Amniotic epithelial cell (primary cell): ENCODE measurements around the gene MOV10.
"Not testable (repeated sequence)": the region's sequence is repeated elsewhere in the genome, so short reads cannot be mapped to it uniquely, and the experiment has no call there.

Experiments used
- DNase-seq: peaks from one replicate; pipeline ENCODE4 v3.0.0-alpha.2; 2010; ENCODE audit warnings: low read depth

Gene MOV10, protein sequence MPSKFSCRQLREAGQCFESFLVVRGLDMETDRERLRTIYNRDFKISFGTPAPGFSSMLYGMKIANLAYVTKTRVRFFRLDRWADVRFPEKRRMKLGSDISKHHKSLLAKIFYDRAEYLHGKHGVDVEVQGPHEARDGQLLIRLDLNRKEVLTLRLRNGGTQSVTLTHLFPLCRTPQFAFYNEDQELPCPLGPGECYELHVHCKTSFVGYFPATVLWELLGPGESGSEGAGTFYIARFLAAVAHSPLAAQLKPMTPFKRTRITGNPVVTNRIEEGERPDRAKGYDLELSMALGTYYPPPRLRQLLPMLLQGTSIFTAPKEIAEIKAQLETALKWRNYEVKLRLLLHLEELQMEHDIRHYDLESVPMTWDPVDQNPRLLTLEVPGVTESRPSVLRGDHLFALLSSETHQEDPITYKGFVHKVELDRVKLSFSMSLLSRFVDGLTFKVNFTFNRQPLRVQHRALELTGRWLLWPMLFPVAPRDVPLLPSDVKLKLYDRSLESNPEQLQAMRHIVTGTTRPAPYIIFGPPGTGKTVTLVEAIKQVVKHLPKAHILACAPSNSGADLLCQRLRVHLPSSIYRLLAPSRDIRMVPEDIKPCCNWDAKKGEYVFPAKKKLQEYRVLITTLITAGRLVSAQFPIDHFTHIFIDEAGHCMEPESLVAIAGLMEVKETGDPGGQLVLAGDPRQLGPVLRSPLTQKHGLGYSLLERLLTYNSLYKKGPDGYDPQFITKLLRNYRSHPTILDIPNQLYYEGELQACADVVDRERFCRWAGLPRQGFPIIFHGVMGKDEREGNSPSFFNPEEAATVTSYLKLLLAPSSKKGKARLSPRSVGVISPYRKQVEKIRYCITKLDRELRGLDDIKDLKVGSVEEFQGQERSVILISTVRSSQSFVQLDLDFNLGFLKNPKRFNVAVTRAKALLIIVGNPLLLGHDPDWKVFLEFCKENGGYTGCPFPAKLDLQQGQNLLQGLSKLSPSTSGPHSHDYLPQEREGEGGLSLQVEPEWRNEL

DNA sequence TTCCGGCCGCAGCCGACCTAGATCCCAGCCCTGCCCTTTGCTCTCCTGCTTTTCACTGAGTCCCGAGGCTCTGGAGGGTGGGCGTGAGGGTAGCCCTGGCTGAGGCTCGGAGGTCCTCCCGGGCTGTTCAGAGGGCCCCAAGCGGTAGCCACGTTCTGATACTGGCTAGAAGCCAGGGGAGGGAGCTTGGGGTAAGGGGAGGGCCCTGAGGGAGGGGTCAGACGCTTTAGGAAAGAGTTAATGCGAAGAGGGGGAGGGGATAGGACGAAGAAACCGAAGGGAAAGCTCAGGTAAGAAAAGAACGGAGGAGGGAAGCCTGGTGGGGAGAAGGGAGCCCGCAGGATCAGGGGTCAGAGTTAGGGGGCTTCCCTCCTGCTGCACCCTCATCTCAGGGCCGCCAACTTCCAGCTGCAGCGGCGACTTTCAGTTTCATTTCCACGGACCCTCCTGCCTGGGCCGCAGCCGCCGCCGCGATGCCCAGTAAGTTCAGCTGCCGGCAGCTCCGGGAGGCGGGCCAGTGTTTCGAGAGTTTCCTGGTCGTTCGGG is at the start of gene MOV10:
Gene MOV10, plus strand, starts transcription at position 220 of the 546 bp plus-strand sequence. Its CDS starts 254 bp downstream, at position 474.
- DNase-seq, result peak; percentile 69

DNA sequence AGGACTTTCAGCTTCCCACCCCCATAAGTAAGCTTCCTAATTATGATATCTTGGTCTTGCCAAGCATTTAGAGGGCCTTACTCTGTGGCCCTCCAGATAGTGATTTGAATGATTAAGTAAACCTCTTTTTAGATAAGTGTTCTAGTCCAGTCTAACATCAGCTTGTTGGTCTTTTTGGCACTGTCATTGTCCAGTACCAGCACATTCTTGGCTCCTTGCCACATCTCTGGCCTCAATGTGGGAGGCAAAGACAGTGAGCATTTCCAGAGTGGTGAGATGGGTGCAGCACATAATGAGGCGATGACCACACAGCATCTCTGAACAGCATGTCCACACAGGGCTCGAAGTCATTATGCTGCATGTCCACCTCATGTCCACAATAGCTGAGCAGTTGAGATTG is 48.8 kb upstream of the MOV10 start:
- peak; percentile 81 for DNase-seq

DNA sequence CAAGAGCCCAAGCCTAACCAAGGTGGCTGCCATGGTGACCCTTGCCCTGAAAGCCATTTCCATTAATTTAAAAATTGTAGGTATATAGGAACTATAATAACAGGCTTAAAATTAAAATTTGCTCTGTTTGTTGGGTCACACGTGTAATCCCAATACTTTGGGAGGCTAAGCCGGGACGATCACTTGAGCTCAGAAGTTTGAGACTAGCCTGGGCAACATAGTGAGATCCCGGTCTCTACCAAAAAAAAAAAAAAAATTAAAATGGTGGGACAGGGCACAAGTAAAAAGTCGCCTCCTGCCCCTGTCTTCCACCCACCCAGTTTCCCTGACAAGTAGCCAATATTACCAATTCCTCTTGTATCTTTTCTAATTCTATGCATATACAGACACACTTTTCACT is 48.3 kb upstream of the MOV10 start:
- no peak for DNase-seq

DNA sequence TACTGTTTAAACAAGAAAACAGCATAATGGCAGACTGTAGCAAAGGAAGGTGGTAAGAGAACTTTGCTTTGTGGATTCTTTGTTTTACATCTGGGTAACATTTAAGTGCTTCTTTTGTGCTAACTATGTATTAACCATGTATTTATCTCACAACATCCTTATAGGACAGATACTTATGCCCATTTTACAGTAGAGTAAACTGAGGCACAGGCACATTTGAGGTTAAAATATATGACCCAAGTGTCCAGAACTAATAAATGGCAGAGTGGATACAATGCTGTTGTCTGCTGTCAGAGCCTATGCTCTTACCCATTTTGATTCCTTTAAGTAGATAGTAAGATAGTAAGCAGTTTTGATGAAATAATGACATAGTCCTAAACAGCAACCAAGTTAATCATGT is 47.6 kb upstream of the MOV10 start:
- no peak for DNase-seq

DNA sequence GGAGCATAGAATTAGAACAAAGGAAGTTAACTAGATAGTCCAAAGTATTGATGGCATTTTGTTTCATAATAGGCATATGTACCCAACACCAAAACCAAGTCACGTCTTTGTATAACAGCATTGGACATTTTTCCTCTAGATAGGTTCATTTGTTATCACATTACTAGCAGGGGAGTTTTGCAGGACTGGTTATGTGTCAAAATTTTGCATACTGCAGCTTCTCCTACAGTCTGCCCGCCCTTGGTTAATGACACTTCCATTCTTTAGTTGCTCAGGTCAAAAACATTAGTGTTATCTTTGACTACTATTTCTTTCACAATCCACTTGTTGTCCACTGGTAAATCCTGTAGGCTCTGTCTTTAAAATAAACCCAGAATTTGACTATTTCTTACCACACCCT is 45.9 kb upstream of the MOV10 start:
- peak; percentile 24 for DNase-seq

DNA sequence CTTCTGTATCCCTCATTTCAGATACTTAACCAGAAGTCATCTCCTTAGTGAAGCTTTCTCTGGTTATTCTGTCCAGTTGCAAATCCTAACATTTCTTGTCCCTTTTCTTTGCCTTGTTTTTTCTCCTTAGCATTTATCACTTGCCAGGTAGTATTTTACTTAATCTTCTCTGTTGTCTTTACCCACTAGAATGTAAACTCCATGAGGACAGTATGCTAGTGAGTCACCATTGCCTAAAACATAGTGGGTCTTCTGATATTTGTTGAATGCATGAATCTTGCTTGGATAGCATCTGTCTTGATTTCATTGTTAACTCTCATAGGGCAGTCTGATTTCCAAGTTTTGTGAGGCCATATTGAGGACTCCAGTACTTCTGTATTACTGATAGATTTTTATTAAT is 45.2 kb upstream of the MOV10 start:
- no peak for DNase-seq

DNA sequence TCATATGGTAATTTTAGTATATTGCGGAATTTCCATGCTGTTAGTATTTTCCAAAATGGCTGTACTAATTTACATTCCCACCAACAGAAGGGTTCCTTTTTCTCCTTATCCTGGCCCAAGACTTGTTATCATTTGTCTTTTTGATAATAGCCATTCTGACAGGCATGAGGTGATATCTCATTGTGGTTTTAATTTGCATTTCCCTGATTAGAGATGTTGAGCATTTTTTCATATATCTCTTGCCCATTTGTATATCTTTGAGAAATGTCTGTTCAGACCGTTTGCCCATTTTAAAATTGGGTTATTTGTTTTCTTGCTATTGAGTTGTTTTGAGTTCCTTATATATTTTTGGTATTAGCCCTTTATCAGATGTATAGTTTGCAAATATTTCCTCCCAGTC is 40.8 kb upstream of the MOV10 start:
- DNase-seq, result peak; percentile 47

DNA sequence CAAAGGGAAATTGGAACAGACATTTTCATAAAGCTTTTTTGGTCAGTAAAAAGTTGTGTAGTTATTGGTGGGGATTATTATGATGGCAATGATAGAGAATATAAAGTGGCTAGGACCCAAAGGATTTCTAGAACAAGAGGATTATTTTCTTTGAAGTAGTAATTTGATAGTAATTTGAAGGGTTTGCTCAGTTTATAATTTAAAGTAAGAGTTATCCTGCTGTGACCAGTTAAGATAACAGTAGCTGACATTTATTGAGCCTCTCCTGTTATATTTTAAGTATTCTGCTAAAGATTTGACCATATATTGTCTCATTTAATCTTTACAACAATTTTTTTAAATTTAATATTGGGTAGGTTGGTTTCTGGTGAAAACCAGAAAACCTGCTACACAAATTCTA is 40.1 kb upstream of the MOV10 start:
- DNase-seq, result no peak

DNA sequence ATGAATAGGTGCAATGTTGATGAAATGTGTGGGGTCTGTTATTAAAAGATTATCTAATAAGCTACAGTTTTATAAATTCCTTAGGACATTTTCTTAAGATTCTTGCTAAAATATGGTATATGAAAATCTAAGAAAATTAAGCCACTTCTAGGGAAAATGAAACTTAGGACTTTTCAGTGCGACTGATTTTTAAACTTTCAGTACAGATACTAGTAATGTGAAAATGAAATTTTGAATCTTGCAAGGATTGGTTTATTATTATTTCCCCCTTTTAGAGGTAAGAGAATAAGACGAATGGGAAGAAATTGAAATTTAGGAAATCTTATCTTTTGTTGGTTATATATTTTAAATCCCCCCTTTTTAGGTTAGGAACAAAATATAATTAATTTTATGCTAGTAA is 38.4 kb upstream of the MOV10 start:
- no peak for DNase-seq

DNA sequence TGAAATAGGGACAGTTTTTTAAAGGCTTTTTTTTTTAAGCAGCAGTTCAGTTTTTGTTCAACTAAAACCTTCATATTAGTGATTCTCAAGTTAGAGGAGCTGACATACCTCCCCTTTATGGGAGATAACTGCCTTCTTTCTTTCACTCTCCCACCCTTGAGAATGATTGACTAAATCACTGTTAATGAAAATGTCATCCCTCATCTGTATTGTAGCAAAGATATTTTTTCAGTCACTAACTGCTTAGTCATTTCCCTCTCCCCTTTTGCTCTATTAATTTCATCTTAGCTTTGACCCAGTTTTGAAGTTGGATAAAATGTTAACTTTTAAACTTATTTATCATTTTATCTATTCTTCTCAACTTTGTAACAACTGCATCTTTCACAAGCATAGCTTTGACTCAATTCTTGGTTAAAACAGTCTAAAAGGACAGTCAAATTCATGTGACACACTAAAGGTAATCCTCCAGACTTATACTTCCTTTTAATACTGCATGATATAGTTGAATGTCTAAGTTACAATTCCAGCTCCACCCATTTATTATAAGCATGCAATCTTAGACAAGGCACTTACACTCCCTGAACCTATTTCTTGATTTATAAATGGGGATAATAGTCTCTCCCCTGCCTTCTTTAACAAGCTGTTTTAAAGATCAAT is 37.7 kb upstream of the MOV10 start:
- peak; percentile 5 for DNase-seq

DNA sequence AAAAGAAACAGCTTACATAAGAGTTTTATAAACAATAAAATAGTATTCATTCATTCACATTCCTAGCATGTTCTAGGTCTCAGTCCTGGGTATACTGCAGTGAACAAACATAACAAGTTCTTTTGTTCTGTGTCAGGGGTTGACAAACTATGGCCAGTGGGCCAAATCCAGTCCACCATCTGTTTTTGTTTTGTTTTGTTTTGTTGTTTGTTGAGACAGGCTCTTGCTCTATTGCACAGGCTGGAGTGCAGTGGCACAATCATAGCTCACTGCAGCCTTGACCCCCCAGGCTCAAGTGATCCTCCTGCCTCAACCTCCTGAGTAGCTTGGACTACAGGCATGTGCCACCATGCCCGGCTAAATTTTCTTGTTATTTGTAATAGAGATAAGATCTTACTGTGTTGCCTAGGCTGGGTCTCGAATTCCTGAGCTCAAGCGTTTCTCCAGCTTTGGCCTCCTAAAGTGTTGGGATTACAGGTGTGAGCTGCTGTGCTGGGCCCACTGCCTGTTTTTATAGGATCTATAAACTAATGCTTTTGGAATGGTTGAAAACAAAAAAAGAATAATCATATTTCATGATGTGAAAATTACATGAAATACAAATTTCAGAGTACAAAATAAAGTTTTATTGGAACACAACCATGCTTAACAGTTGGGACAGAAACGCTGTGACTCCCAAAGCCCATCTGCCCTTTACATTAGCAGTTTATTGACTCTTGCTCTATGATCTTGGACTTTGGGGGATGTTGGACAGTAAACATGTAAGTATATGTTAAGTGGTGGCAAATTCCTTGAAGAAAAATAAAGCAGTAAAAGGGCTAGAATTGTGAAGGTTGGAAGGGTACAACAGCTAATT is 37.0 kb upstream of the MOV10 start:
- DNase-seq, result peak; percentile 38

DNA sequence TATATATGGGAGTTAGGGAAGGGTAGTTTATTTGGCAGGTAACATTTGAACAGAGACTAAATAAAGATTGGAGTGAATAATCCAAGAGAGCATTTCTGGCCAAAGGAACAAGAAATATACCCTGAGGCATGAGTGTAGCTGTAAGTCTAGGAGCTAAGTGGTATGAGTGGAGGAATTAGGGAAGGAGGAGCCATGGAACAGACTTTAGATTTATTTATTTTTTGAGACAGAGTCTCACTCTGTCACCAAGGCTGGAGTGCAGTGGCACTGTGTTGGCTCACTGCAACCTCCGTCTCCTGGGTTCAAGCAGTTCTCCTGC is 36.4 kb upstream of the MOV10 start:
- no peak for DNase-seq

DNA sequence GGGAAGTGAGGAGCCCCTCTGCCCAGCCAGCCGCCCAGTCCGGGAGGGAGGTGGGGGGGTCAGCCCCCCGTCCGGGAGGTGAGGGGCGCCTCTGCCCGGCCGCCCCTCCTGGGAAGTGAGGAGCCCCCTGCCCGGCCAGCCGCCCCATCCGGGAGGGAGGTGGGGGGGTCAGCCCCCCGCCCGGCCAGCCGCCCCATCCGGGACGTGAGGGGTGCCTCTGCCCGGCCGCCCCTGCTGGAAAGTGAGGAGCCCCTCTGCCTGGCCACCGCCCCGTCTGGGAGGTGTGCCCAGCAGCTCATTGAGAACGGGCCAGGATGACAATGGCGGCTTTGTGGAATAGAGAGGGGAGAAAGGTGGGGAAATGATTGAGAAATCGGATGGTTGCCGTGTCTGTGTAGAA is 34.0 kb upstream of the MOV10 start:
- not testable (repeated sequence) for DNase-seq

DNA sequence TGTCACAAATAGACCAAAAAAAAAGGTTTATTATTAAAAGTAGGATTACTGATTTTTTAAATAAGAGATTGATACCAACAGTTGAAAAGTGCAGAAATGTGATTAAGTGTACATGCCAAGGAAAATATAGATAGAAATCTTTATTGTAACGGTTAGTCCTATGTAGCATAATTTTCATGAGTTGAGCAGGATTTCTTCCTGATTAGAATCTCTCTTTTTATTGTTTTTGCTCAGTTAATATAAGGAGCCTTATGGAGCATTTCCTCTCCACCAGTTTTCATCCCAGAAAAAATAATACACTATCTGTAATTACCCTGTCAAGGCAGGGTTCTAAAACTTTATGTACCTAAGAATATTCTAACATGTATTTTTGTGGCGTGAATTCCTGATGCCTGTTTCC is 31.4 kb upstream of the MOV10 start:
- no peak for DNase-seq

DNA sequence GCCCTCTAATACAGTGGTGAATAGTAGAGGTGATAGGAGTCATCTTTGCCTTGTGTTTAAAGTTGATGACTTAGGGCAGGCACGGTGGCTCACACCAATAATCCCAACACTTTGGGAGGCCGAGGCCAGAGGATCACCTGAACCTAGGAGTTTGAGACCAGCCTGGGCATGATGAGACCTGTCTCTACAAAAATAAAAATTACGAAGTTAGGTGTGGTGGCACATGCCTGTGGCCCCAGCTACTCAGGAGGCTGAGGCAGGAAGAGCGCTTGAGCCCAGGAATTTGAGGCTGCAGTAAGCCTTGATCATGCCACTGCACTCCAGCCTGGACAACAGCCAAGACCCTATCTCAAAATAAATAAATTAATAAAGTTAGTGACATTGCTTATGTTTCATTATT is 28.2 kb upstream of the MOV10 start:
- no peak for DNase-seq

DNA sequence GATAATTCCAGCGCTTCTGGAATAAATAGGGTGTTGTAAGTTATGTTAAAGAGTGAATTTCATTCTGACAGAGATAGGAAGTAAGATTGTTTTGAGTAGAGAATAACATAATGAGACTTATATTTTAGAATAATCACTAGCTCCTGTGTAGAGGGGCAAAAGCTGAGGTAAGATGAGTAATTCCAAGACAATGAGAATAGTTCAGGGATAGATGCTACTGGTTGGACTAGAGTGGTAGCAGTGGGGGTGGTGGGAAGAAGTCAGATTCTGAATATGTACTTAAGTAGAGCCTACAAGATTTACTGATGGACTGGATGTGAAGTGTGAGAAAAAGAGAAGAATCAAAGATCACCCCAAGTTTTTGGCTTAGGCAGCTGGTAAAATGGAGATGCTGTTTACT is 23.3 kb upstream of the MOV10 start:
- no peak for DNase-seq

DNA sequence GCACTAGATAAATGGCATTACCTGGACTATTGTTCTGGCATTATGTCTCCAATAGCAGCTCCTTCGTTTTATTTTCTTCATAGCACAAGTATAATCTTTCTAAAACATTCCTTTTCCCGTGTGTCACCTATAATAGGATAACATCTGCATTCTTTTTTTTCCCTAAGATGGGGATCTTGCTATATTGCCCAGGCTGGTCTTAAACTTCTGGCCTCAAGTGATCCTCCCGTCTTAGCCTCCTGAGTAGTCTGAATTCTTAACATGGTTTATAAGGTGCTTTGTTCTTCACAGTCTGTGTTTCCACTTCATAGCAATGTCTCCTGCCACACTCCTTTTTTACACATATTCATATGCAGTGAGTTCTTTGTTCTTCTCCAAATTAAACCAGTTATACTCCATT is 8.6 kb upstream of the MOV10 start:
- DNase-seq, result no peak

DNA sequence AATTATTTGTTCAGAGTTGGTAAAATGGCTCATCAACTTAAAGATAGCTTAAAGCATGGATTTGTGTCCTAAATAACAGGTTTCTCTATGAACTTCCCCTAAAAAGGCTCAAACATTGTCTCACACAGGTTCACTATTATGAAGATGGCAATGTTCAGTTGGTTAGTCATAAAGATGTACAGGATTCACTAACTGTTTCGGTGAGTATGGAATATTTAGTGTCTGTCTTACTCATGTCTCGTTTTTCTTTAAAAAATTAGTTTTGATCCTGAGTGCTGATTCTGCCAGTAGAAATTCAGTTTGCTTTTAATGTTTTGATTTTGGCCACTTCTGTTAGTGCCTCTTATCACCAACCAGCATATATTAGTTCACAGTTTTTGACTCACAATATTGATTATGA is 7.5 kb upstream of the MOV10 start:
- DNase-seq, result no peak

DNA sequence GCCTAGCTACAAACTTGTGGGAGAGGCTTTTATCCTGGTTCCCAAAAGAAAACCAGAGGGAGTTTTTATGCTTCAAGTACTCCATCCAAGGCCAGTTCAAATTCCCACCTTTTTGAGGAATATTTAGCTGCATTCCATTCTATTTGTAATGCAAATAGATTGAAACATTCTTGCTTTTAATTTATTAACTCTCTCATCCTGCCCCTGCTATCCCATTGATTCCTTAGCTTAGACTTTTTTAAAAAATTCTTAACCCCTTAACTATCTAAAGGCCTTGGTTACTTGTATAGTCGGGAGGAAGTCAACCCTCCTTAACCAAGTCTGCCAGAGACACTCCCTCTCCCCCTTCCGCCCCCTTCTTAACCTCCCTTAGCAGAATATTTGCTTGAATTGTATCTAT is 2.5 kb upstream of the MOV10 start:
- peak; percentile 36 for DNase-seq

DNA sequence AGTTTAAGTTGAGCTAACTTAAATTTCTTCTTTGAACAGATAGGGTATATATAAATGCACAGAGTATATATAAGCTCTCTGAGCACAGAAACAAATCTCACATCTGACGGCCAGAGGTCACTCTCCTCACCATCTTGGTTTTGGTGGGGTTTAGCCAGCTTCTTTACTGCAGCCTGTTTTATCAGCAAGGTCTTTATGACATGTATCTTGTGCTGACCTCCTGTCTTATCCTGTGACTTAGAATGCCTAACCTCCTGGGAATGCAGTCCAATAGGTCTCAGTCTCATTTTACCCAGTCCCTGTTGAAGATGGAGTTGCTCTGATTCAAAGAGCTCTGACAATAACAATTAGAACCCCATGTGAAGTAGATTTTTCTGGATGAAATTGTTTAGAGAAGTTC is 1.6 kb upstream of the MOV10 start:
- DNase-seq, result no peak
